Measurements from ENCODE around the gene TMEM170A. TPM values are rescaled to one million over a fixed set of nuclear protein-coding genes. Genes with fewer than 3 reads are reported as not detected.
"Not testable (repeated sequence)": the region's sequence is repeated elsewhere in the genome, so short reads cannot be mapped to it uniquely, and the experiment has no call there.

TMEM170A gene
- total RNA-seq, 2 experiments from 2014 or later: 25.1 to 27.1 TPM

DNA sequence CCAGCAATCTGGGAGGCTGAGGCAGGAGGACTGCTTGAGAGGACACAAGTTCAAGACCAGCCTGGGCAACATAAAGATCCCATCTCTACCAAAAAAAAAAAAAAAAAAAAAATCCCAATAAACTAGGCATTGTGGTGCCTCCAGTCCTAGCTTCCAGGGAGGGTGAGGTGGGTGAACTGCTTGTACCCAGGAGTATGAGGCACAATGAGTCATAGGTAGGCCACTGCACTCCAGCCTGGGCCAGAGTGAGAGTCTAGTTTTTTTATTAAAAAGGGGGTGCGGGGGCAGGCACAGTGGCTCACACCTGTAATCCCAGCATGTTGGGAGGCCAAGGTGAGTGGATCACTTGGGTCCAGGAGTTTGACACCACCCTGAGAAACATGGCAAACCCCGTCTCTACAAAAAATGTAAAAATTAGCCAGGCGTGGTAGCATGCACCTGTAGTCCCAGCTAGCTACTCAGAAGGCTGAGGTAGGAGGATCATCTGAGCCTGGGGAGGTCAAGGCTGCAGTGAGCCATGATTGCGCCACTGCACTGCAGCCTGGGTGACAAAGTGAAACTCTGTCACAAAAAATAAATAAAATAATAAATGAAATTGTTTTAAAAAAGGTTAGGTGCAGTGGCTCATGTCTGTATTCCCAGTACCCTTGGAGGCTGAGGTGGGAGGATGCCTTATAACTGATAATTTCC, 38.6 kb upstream of the TMEM170A start:
- ATAC-seq (no peak), DNase-seq (no peak)
- TF ChIP-seq, protein P1, sequence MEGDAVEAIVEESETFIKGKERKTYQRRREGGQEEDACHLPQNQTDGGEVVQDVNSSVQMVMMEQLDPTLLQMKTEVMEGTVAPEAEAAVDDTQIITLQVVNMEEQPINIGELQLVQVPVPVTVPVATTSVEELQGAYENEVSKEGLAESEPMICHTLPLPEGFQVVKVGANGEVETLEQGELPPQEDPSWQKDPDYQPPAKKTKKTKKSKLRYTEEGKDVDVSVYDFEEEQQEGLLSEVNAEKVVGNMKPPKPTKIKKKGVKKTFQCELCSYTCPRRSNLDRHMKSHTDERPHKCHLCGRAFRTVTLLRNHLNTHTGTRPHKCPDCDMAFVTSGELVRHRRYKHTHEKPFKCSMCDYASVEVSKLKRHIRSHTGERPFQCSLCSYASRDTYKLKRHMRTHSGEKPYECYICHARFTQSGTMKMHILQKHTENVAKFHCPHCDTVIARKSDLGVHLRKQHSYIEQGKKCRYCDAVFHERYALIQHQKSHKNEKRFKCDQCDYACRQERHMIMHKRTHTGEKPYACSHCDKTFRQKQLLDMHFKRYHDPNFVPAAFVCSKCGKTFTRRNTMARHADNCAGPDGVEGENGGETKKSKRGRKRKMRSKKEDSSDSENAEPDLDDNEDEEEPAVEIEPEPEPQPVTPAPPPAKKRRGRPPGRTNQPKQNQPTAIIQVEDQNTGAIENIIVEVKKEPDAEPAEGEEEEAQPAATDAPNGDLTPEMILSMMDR (IDR thresholded peaks at IDR 0.05): no peak
- Mint-ChIP-seq H3K4me3 (no peak overlapping the region), H3K9me3 (no peaks in the 10 kb centered on the region), H3K4me1 (ENCODE audit: low read depth) (peaks cover 3% of the 10 kb centered on the region), H3K27me3 (peaks cover 6% of the 10 kb centered on the region), H3K27ac (no peak overlapping the region), H3K36me3 (ENCODE audit: low read depth) (no peaks in the 10 kb centered on the region)
- intact Hi-C loops (cut with micrococcal nuclease): no loop called here
- CTCF ChIA-PET: interaction anchor here (0.8 to 1.4 kb wide), 2 partner anchors 11 to 38 kb away, joined by 3 read pairs; no protein-coding TSS in a partner anchor
- POLR2A ChIA-PET: no interaction called here

DNA sequence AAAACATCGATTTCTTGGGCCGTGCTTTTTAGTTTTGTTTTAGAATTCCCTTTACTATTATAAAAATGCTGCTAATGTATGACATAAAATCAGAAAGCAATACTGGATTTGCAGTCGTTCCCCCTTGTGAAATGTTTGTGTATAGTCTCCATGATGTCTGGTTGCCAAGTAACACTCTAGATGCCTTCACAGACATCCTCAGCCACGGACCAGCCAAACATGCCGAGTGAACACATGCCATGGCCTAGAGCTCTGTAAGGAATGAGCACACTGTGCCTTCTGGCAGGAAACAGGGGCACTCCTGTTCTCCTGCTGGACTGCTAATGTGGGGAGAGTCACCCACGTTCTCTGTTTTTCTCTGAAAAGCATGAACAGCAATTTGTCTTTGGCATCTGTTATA, 37.3 kb upstream of the TMEM170A start:
- CTCF ChIA-PET; H3K27me3 Mint-ChIP-seq; H3K4me3 Mint-ChIP-seq; ATAC-seq; H3K27ac Mint-ChIP-seq; DNase-seq; H3K9me3 Mint-ChIP-seq; intact Hi-C loops (cut with micrococcal nuclease); H3K4me1 Mint-ChIP-seq (ENCODE audit: low read depth); H3K36me3 Mint-ChIP-seq (ENCODE audit: low read depth); POLR2A ChIA-PET: not testable (repeated sequence)

- ChIA-PET CTCF (no interaction called here), POLR2A (no interaction called here)
- intact Hi-C loops (cut with micrococcal nuclease): no loop called here
These were observed 36.9 kb upstream of the TMEM170A start for GRCh38 chr16:75501359-75501758.

GRCh38 chr16:75498605-75499322, 34.3 kb upstream of the TMEM170A start:
- peaks cover 18% of the 10 kb centered on the region for H3K27me3 Mint-ChIP-seq
- intact Hi-C loops (cut with micrococcal nuclease); H3K4me1 Mint-ChIP-seq (ENCODE audit: low read depth); H3K27ac Mint-ChIP-seq; H3K4me3 Mint-ChIP-seq; H3K9me3 Mint-ChIP-seq; DNase-seq; CTCF ChIA-PET; ATAC-seq; POLR2A ChIA-PET; H3K36me3 Mint-ChIP-seq (ENCODE audit: low read depth): not testable (repeated sequence)

More at GRCh38 chr16:75501359-75501758, 36.9 kb upstream of the TMEM170A start:
- DNase-seq (no peak), ATAC-seq (no peak)
- Mint-ChIP-seq H3K9me3 (no peaks in the 10 kb centered on the region), H3K4me3 (no peak overlapping the region), H3K27ac (no peak overlapping the region), H3K4me1 (ENCODE audit: low read depth) (peaks cover 3% of the 10 kb centered on the region), H3K27me3 (peaks cover 9% of the 10 kb centered on the region), H3K36me3 (ENCODE audit: low read depth) (no peaks in the 10 kb centered on the region)
- TF ChIP-seq, protein P1 (IDR thresholded peaks at IDR 0.05): no peak

DNA sequence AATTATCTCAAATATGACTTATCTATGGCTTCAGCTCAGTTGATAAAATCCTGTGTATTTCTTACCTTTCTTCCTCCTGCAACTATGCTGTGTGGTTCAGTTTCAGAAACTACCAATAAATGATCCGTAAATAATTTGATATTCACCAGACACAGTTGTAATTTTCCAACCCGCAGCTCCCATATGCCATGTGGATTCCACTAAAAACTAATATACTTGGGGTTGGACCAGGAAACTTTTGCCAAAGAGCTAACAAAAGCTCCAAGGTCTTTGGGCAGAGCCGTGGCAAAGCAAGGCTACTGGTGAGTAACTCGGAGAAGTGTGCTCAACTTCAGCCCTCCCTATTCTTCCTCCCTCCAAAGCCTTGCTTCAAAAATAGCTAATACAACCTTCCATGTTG, 33.1 kb upstream of the TMEM170A start:
- TF ChIP-seq, protein P1 (IDR thresholded peaks at IDR 0.05): no peak
- H3K27me3 Mint-ChIP-seq: peaks cover 25% of the 10 kb centered on the region
- H3K9me3 Mint-ChIP-seq: no peaks in the 10 kb centered on the region
- peaks cover 6% of the 10 kb centered on the region for H3K4me1 Mint-ChIP-seq (ENCODE audit: low read depth)
- ChIA-PET POLR2A (no interaction called here), CTCF (interaction anchor here (0.8 to 1.9 kb wide), 3 partner anchors 20 to 298 kb away, joined by 3 to 7 read pairs (median 6); no protein-coding TSS in a partner anchor)
- H3K36me3 Mint-ChIP-seq (ENCODE audit: low read depth): no peaks in the 10 kb centered on the region
- ATAC-seq (no peak), DNase-seq (no peak)
- H3K4me3 Mint-ChIP-seq: no peak overlapping the region
- intact Hi-C loops (cut with micrococcal nuclease): no loop called here
- H3K27ac Mint-ChIP-seq: no peak overlapping the region
